Measurements from ENCODE around the gene SHH.

- TF ChIP-seq CTCF (conservative IDR thresholded peaks at IDR 0.05; ENCODE audit: low read length) (no peak), EZH2phosphoT487 (IDR thresholded peaks at IDR 0.05; ENCODE audit: borderline replicate concordance) (no peak)
Observed at GRCh38 chr7:155806096-155806871, 6.0 kb downstream of the SHH start.

Data from Loucy (cell line).